ENCODE data around the gene PRMT9.

GRCh38 chr4:147643616-147644015 lies 40.3 kb downstream of the PRMT9 start:
- TF ChIP-seq FOXM1 (IDR thresholded peaks at IDR 0.05; ENCODE audit: borderline replicate concordance) (no peak), BHLHE40 (IDR thresholded peaks at IDR 0.05; ENCODE audit: borderline replicate concordance) (no peak), NFRKB (IDR thresholded peaks at IDR 0.05) (no peak), PKNOX1 (IDR thresholded peaks at IDR 0.05) (no peak), L3MBTL2 (conservative IDR thresholded peaks at IDR 0.05) (no peak), TARDBP (IDR thresholded peaks at IDR 0.05) (no peak), FOXK2 (IDR thresholded peaks at IDR 0.05) (no peak), FOXA1 (IDR thresholded peaks at IDR 0.05) (no peak), SP1 (IDR thresholded peaks at IDR 0.05) (no peak), ZNF384 (IDR thresholded peaks at IDR 0.05) (no peak), ARNT (IDR thresholded peaks at IDR 0.05) (no peak), SUZ12 (IDR thresholded peaks at IDR 0.05) (no peak)

Data from HEK293T (cell line).